ENCODE measurements around the gene ARSG. TPM values are rescaled to one million over a fixed set of nuclear protein-coding genes. Genes with fewer than 3 reads are reported as not detected.
"Not testable (repeated sequence)": the region's sequence is repeated elsewhere in the genome, so short reads cannot be mapped to it uniquely, and the experiment has no call there.

ARSG gene
- total RNA-seq, 1 donor from 2014 or later = 10.4 TPM

DNA sequence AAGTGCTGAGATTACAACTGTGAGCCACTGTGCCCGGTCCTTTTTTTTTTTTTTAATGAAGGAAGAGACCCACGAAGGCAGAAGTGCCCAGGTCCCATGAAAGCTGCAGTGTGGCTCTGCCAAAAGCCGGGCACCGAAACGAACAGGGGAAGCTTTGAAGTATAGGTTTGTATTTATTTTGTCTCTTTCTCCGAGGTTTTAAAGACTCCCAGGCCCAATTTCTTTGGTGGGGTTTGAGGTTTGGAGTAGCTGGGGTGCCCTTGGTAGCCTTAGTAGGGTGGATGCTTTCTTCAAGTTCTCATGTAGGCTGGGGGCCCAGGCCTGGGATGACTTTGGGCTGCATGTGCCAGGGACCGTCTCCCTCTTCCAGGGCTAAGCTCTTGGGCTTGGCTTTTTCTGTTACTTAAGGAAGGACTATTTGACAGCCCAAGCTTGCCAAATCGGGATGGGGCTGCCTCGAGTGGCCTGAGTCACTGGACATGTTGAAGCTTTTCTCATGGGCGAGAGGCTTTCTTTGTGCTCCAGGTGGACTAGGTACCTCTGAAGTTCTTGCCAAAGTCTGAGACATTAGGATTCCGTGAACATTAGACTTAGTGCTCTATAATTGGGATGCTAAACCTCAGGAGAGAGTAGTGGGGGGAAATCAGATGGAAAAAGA, 99.7 kb downstream of the ARSG start:
- intact Hi-C loops (cut with micrococcal nuclease) = no loop called here

DNA sequence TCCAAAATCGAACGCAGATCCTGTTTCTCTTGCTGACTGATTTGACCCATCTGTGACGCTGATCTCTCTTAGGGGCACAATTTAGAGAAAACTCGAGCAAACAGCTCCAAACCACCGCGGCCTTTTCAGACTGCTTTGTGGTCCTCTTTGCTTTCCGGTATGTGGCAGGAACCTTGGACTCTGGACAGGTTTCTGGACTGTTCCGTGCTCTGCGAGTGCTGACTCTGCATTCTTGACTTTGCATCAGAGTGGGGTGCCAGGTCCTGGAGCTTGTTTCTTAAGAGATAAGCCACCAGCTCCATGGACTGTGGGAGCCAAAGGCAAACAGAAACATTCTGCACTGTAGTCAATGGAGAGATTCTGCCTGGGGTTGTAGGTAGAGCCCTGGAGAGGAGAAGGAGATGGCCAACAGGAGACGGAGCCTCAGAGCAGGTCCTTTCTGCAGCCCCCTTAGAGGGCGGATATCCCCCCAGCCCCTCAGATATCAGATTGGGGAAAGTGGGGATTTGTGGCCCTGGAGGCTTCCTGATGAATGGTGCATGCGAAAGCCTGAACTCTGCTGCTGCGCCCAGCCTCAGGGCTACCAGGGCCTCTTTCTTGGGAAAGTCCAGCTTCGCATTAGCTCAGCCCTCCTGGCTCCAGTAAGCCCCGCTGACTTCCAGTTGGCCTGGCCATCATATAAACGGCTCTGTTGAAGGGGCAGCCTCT, 100.4 kb downstream of the ARSG start:
- intact Hi-C loops (cut with micrococcal nuclease) = no loop called here

DNA sequence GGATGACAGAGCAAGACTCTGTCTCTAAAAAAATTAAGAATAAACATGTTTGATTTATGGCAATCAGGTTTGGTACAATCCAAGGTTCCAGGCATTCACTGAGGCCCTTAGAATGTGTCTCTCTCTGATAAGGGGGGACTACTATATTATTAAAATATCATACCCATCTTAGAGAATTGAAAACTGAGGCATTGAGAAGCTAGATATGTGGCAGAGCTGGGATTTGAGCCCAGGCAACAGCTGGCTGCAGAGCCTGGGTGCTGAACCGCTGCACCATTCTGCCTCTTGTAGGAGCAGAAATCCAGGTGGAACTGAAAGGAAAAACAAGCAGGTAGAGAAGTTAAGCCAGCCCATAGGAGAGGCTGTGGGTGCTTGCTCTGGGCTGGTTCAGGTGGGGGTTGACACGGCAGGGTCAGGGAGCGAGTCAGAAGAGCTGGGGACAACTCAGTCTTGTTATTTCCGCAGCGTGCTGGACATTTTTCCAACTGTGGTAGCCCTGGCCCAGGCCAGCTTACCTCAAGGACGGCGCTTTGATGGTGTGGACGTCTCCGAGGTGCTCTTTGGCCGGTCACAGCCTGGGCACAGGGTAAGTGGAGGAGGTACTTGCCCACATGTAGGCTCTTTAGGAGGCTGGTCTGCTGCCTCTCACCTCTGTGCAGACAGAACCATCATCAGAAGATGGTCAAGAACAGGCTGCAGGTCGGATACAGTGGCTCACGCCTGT, 103.5 kb downstream of the ARSG start:
- intact Hi-C loops (cut with micrococcal nuclease) = loop anchor here (5.0 kb wide), 1 partner anchor 43 kb away; no protein-coding TSS in a partner anchor

DNA sequence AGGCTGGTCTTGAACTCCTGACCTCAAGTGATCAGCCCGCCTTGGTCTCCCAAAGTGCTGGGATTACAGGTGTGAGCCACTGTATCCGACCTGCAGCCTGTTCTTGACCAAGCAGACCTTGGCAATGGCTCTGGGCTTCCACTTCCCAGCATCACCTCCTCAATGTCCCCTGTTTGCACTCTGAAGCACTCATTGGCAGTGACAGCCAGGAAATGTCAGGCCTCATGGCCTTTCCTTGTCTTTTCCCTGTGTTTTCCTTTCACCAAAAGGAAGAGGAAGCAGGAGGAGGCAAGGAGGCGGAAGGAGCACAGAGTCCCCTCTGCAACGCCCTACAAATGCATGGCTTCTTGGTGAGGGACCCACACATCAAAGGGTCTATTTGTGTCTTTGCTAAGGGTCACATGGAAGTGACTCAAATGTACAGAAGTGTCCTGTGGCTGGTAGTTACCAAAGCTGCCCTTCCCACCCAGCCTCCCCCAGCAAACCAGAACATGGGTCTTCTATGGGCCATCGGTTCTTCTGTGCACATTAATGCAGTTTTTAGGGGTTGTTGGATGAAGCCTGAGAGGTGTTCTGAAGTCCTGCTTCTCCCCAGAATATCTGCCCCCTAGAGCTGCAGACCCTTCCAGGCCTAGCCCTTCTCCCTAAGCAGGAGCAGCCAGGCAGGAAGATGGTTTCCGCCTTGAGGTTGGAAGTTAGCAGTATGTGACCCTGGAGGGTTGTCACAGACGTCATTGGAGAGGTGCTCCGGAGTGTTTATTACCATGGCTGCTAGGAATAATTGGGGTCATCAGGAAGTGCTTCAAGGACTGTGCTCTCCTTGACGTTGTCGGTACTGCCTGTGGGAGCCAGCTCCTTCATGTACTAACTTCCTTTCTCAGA, 105.2 kb downstream of the ARSG start:
- intact Hi-C loops (cut with micrococcal nuclease) = loop anchor here (5.0 kb wide), 1 partner anchor 41 kb away; no protein-coding TSS in a partner anchor

DNA sequence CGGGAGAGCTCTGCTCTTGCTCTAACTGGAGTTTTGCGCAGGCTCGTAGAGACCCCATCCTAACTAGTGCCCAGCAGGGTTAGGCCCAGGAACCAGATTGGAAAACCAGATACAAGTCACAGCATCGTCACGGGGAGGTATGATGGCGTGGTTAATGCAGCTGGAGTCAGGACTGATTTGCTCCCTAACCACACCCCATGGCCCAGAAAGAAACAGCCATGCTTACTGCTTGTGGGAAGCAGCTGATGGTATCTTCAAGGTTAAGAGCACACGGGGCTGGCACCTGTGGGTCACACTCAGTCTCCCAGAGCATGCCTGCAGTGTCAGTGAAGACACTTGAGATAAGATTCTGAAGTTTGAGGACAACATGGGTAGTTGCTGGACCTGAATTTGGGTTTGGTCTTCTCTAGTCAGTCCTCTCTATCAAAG, 105.8 kb downstream of the ARSG start:
- intact Hi-C loops (cut with micrococcal nuclease) = loop anchor here (5.0 kb wide), 1 partner anchor 40 kb away; no protein-coding TSS in a partner anchor

DNA sequence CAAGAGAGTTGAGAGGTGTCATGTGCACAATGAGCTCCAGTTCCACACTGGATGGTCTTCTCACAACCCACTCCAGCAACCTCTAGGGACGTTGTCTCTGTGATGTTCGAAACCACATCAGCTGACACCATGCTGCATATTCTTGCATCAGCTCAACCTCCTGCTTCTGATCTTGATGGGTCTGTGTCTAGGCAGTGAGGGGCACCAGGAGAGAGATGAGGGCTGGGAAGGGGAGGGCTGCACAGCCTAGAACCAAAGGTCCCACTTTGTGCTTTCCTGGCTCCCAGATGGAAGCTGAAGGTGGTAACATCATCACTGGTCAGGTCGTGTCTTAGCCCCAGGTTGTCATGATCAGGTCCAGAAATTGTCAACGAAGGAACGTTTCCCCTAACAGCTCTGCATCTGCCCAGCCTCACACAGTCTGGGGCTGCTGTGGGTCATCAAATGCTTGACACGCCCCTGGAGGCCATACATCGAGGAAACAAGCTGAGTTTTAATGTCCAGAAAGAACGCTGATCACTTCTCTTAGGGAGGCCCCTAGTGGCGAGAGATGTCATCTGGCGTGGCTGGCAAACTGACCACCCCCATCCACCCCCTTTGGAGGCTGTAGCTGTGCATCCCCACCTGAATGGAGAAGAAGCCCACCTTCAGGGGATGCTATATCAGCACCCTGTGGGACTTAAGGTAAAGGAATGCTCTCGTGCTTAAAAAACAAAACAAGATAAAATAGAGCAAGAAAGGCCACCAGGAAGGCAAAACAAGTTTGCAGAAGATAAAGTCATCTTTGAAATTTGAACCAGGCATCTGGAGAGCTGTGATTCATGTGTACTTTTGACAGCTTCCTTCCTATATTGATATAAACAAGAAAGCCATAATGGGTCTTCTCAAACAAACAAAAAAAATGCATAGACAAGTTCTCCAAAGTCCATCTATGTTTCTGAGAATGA, 107.7 kb downstream of the ARSG start:
- intact Hi-C loops (cut with micrococcal nuclease) = loop anchor here (2.0 to 5.0 kb wide), 3 partner anchors 38 to 106 kb away; no protein-coding TSS in a partner anchor

DNA sequence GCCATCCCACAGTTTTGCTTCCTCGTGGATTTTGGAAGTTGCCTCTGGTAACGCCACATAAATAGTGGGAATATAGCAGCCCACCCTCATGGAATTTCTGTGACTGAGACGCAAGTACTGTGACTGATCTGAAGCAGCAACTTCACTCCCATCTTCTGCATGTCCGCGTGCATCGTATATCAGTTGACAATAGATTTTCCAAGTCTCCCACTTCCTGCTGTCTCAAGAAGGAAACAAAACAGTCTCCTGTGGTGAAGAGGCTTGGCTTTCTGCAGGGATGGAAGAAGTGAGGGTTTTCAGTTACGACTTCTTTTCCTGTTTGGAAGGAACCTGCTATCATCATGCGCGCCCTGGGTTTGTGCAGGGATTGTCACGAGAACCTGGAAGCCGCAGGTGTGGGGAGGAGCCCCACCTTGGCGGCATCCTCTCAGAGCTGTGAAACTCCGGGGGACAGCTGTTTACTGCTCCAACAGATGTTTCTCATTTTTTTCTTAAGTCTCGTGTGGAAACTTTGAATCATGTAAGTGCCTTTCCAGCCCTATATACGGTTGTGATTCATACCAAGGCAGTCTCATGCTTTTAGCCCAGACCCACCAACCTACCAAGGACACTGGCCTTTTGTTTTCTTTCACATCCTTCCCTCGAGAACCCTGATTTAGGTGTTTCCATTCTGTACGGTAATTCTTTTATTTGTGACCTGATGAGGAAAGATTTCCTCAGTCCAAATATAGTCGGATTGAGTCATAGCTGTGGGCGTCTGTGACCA, 108.5 kb downstream of the ARSG start:
- intact Hi-C loops (cut with micrococcal nuclease) = loop anchor here (2.0 to 5.0 kb wide), 3 partner anchors 37 to 107 kb away; no protein-coding TSS in a partner anchor

DNA sequence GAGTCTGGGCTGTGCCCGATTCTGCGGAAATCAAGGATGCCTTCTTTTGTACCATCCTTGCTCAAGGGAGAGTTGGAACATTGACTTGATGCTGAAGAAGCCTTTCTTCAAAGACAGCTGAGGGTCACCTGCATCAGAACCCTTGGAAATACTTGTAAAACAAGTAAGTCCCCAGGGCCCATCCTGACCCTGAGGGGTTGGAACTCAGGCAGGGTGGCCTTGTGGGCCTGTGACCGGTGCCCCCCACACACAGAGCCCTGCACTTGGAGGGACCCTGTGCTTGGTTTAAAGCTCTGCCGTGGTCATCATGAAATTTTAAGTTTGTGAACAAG, 109.1 kb downstream of the ARSG start:
- intact Hi-C loops (cut with micrococcal nuclease) = no loop called here

DNA sequence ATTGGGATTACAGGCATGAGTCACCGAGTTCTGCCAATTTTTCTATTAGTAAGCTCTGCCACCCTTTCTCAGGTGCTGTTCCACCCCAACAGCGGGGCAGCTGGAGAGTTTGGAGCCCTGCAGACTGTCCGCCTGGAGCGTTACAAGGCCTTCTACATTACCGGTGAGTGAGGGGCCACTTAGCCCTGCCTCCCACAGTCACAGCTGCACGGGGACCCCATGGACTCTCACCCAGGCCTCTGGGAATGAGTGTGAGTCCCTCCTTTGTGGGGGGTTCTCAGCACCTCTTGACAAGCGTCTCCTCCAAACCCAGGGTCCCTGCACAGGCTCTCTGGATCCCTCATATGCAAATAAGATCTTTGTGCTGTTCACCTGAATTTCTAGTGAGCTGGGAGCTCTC, 110.0 kb downstream of the ARSG start:
- intact Hi-C loops (cut with micrococcal nuclease) = no loop called here

DNA sequence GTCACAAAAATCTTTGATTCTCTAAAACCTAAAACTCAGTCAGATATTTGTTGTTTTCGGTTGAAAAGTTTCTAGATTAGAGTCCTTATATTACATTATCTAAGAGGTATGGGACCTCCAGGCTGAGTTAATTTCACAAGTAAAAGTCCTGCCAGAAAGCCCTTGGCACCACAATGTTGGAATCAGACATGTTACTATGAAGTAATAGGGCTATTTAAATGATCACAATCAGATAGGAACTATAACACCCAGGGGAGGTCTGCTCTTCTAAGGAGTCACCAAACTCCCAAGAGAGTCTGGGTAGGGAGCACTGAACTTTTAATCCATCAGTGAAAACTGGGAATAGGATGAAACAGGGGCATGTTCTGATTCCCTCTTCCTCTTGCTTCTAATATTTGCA, 111.8 kb downstream of the ARSG start:
- intact Hi-C loops (cut with micrococcal nuclease) = no loop called here

DNA sequence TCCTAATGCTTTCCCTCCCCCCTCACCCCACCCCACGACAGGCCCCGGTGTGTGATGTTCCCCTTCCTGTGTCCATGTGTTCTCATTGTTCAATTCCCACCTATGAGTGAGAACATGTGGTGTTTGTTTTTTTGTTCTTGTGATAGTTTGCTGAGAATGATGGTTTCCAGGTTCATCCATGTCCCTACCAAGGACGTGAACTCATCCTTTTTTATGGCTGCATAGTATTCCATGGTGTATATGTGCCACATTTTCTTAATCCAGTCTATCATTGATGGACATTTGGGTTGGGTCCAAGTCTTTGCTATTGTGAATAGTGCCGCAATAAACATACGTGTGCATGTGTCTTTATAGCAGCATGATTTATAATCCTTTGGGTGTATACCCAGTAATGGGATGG, 112.5 kb downstream of the ARSG start:
- intact Hi-C loops (cut with micrococcal nuclease) = not testable (repeated sequence)

DNA sequence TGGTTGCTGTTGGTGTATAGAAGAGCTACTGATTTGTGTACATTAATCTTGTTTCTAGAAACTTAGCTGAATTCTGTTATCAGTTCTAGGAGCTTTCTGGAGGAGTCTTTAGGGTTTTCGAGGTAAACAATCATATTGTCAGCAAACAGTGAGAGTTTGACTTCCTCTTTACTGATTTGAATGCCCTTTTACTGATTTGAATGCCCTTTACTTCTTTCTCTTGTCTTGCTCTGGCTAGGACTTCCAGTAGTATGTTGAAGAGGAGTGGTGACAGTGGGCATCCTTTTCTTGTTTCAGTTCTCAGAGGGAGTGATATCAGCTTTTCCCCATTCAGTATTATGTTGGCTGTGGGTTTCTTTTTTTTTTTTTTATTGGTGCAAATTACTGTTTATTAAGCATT, 116.4 kb downstream of the ARSG start:
- intact Hi-C loops (cut with micrococcal nuclease) = not testable (repeated sequence)

DNA sequence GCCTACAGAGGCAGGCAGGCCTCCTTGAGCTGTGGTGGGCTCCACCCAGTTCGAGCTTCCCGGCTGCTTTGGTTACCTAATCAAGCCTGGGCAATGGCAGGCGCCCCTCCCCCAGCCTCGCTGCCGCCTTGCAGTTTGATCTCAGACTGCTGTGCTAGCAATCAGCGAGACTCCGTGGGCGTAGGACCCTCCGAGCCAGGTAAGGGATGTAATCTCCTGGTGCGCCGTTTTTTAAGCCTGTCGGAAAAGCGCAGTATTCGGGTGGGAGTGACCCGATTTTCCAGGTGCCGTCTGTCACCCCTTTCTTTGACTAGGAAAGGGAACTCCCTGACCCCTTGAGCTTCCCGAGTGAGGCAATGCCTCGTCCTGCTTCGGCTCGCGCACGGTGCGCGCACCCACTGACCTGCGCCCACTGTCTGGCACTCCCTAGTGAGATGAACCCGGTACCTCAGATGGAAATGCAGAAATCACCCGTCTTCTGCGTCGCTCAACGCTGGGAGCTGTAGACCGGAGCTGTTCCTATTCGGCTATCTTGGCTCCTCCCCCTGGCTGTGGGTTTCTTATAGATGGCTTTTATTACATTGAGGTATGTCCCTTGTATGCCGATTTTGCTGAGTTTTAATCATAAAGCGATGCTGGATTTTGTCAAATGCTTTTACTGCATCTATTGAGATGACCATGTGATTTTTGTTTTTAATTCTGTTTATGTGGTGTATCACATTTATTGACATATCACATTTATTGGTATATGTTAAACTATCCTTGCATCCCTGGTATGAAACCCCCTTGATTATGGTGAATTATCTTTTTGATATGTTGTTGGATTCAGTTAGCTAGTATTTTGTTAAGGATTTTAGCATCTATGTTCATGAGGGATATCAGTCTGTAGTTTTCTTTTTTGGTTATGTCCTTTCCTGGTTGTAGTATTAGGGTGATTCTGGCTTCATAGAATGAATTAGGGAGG, 122.6 kb downstream of the ARSG start:
- intact Hi-C loops (cut with micrococcal nuclease) = loop anchor here (2.0 kb wide), 1 partner anchor 57 kb away; no protein-coding TSS in a partner anchor

DNA sequence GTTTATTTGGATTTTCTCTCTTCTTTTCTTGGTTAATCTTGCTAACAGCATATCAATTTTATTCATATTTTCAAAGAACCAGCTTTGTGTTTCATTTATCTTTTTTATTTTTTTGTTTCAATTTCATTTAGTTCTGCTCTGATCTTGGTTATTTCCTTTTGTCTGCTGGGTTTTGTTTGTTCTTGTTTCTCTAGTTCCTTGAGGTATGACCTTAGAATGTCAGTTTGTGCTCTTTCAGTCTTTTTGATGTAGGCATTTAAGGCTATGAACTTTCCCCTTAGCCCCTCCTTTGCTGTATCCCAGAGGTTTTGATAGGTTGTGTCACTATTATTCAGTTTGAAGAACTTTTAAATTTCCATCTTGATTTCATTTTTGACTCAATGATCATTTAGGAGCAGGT, 123.6 kb downstream of the ARSG start:
- intact Hi-C loops (cut with micrococcal nuclease) = loop anchor here (2.0 to 5.0 kb wide), 2 partner anchors 58 to 123 kb away; partner anchors contain the start of genes ARSG and SLC16A6

DNA sequence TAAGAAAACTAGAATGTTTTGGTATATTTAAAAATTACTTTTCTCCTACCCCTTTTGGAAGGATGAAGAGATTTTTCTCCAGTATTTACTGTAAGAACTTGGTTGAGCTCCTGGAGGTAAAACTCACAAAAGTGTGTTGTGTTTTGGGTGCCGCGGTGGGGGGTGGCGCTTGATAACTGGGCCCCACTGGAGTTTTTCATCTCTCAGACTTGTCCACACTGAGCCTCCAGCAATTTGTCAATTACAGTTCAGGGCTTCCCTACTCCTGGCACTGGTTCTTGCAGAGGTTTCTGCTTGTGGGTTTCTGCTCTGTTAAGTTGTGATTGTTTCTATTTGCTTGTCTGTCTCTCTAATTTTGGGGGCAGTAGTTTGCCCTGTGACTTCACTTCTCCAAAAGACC, 126.0 kb downstream of the ARSG start:
- intact Hi-C loops (cut with micrococcal nuclease) = loop anchor here (5.0 kb wide), 1 partner anchor 125 kb away; the partner anchor contains the start of genes ARSG and SLC16A6

DNA sequence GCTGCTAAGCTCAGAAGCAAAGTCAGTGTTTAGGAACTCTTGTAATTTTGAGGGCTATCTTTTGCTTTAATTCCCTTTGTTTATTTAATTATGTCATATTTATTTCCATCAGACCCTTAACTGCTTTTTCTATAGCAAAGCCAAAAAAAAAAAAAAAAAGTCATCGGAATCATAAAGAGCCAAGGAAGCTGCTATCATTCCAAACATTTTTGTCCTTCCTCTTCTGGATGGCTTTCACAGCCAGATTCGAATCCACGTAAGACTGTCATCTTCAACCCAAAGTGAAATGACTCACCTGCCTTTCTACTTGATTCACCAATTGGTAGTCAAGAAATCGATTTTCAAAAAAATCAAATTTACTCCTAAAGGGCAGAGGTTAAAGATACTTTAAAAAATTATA, 127.6 kb downstream of the ARSG start:
- intact Hi-C loops (cut with micrococcal nuclease) = loop anchor here (5.0 kb wide), 1 partner anchor 127 kb away; the partner anchor contains the start of genes ARSG and SLC16A6

DNA sequence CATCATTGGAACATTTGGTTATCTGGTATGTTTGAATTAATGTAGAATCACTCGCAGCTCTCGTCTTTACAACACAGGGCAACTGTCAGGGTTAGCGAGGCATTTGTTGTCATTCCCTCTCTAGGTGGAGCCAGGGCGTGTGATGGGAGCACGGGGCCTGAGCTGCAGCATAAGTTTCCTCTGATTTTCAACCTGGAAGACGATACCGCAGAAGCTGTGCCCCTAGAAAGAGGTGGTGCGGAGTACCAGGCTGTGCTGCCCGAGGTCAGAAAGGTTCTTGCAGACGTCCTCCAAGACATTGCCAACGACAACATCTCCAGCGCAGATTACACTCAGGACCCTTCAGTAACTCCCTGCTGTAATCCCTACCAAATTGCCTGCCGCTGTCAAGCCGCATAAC, 128.8 kb downstream of the ARSG start:
- intact Hi-C loops (cut with micrococcal nuclease) = no loop called here

DNA sequence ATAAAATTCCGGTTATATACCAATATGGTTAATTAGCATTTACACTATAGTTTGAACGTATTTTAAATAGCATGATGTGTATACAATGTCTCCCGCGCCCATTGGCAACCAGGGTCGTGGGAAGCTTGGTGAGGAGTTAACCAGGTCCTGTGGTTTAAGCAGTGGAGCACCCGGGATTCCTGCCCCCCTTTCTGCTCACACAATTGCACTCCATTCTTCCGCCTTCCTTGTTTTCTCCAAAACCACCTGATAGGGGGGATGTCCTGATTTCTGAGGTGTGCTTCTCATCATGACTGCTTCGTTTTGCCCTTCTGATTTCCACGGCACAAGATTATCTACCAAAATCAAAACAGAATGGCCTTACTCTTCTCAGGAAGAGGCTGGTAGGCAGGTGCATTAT, 130.2 kb downstream of the ARSG start:
- intact Hi-C loops (cut with micrococcal nuclease) = no loop called here

All from T-helper 2 cell treated with Interferon-gamma antibody and Interleukin-4, amounts not matched to agents 100 ng/mL and 5 ng/mL, for 36 hours (primary cell).